Activated T-cell treated with anti-CD3 and anti-CD28 coated beads, Interleukin-2, amount 50 U/mL, for 72 hours (primary cell): ENCODE results near the gene MBD3L5. TPM values are rescaled to one million over a fixed set of nuclear protein-coding genes. Genes with fewer than 3 reads are reported as not detected.
"Not testable (repeated sequence)": the region's sequence is repeated elsewhere in the genome, so short reads cannot be mapped to it uniquely, and the experiment has no call there.

ENCODE experiments used
- ATAC-seq, 2 donors: fragments of 150-1000 bp; cut with Tn5 transposase; replicated peaks in 1 of 2; 2 replicates each; pipeline ENCODE4 v1.10.0; 2021; ENCODE audit warnings: moderate library complexity in 2 of 2, mild to moderate bottlenecking in 1 of 2
- DNase-seq, 2 donors: peaks; one replicate each; pipeline ENCODE4 v3.0.0; 2021 to 2022; ENCODE audit warnings: mixed read lengths in 1 of 2
- H3K27ac Mint-ChIP-seq: one replicate; pipeline ENCODE4 v1.8.0; 2022; ENCODE audit warnings: mild to moderate bottlenecking, moderate library complexity, mixed read lengths
- H3K27me3 Mint-ChIP-seq: one replicate; pipeline ENCODE4 v1.8.0; 2022; ENCODE audit warnings: low read depth, mixed read lengths
- H3K36me3 Mint-ChIP-seq, 2 donors: one replicate each; pipeline ENCODE4 v1.8.0; 2022; ENCODE audit warnings: mixed read lengths in 2 of 2, mild to moderate bottlenecking in 1 of 2; ENCODE audit not compliant: insufficient read depth in 2 of 2
- H3K4me1 Mint-ChIP-seq: one replicate; pipeline ENCODE4 v1.8.0; 2022; ENCODE audit warnings: low read depth, mixed read lengths
- H3K4me3 Mint-ChIP-seq, 2 donors: one replicate each; pipeline ENCODE4 v1.8.0; 2022; ENCODE audit warnings: mild to moderate bottlenecking in 2 of 2, mixed read lengths in 2 of 2, moderate library complexity in 2 of 2
- H3K9me3 Mint-ChIP-seq, 2 donors: one replicate each; pipeline ENCODE4 v1.8.0; 2022; ENCODE audit warnings: mixed read lengths in 2 of 2
- total RNA-seq, 2 donors: library from RNA; stranded (reverse); gene quantifications; one replicate each; pipeline ENCODE4 v1.2.3, GENCODE V29; 2022

The MBD3L5 gene
- total RNA-seq, 2 donors from 2014 or later = not detected

- H3K27me3 Mint-ChIP-seq = no peaks in the 10 kb centered on the region
Observed at GRCh38 chr19:7010722-7011593, 19.4 kb upstream of the MBD3L5 start.

GRCh38 chr19:7013678-7014077 lies 16.7 kb upstream of the MBD3L5 start:
- Mint-ChIP-seq H3K9me3 (peaks cover 1 to 5% of the 10 kb centered on the region in 2 donors), H3K4me1 (peaks cover 56% of the 10 kb centered on the region), H3K27ac (peak overlapping the region; percentile 48), H3K36me3 (peaks cover 1 to 3% of the 10 kb centered on the region in 2 donors), H3K27me3 (no peaks in the 10 kb centered on the region), H3K4me3 (peak overlapping the region; percentile 22 to 41)
- DNase-seq = peak; percentile 37 to 43
- ATAC-seq = peak; percentile 52 to 63

More at GRCh38 chr19:7010722-7011593, 19.4 kb upstream of the MBD3L5 start:
- DNase-seq = peak; percentile 48 to 62
- Mint-ChIP-seq H3K27ac (peak overlapping the region; percentile 71), H3K36me3 (peaks cover 1 to 3% of the 10 kb centered on the region in 2 donors), H3K4me3 (peak overlapping the region; percentile 42 to 56), H3K4me1 (peaks cover 76% of the 10 kb centered on the region), H3K9me3 (peaks cover 1 to 5% of the 10 kb centered on the region in 2 donors)
- ATAC-seq = peak; percentile 87 to 90

- DNase-seq (no peak), ATAC-seq (no peak)
- no peaks in the 10 kb centered on the region for H3K9me3 Mint-ChIP-seq
- no peaks in the 10 kb centered on the region for H3K36me3 Mint-ChIP-seq
- no peaks in the 10 kb centered on the region for H3K27me3 Mint-ChIP-seq
- H3K4me3 Mint-ChIP-seq = no peak overlapping the region
- no peak overlapping the region for H3K27ac Mint-ChIP-seq
- H3K4me1 Mint-ChIP-seq = peaks cover 13% of the 10 kb centered on the region
Observed at GRCh38 chr19:7018828-7019227, 11.6 kb upstream of the MBD3L5 start.

- not testable (repeated sequence) for ATAC-seq, H3K36me3 Mint-ChIP-seq
Observed at GRCh38 chr19:7021331-7021730, 9.0 kb upstream of the MBD3L5 start, which contains the start of gene MBD3L2B. TSS of gene MBD3L2B (minus strand) at chr19:7021431. CDS start at chr19:7021397, 34 bp downstream.

GRCh38 chr19:7028790-7029189 lies 1.6 kb upstream of the MBD3L5 start:
- not testable (repeated sequence) for H3K27me3 Mint-ChIP-seq, H3K27ac Mint-ChIP-seq, ATAC-seq, H3K9me3 Mint-ChIP-seq, H3K36me3 Mint-ChIP-seq, DNase-seq, H3K4me1 Mint-ChIP-seq, H3K4me3 Mint-ChIP-seq

More at GRCh38 chr19:7021331-7021730, 9.0 kb upstream of the MBD3L5 start, which contains the start of gene MBD3L2B:
- H3K9me3 Mint-ChIP-seq, H3K4me3 Mint-ChIP-seq, H3K4me1 Mint-ChIP-seq, DNase-seq, H3K27me3 Mint-ChIP-seq, H3K27ac Mint-ChIP-seq: not testable (repeated sequence)

- H3K27ac Mint-ChIP-seq, ATAC-seq, H3K4me3 Mint-ChIP-seq, DNase-seq, H3K9me3 Mint-ChIP-seq, H3K4me1 Mint-ChIP-seq, H3K36me3 Mint-ChIP-seq, H3K27me3 Mint-ChIP-seq: not testable (repeated sequence)
Observed at GRCh38 chr19:7040079-7040478, 9.7 kb downstream of the MBD3L5 start, which contains the start of gene MBD3L4. TSS of gene MBD3L4 (minus strand) at chr19:7040179. CDS start at chr19:7040144, 35 bp downstream.

GRCh38 chr19:7041563-7041962 lies 11.2 kb downstream of the MBD3L5 start:
- not testable (repeated sequence) for H3K27ac Mint-ChIP-seq, H3K4me3 Mint-ChIP-seq, ATAC-seq, H3K4me1 Mint-ChIP-seq, H3K27me3 Mint-ChIP-seq, H3K9me3 Mint-ChIP-seq, DNase-seq, H3K36me3 Mint-ChIP-seq

- not testable (repeated sequence) for ATAC-seq, H3K9me3 Mint-ChIP-seq, DNase-seq, H3K27me3 Mint-ChIP-seq, H3K27ac Mint-ChIP-seq, H3K4me1 Mint-ChIP-seq, H3K4me3 Mint-ChIP-seq, H3K36me3 Mint-ChIP-seq
Observed at GRCh38 chr19:7049021-7049420, 18.6 kb downstream of the MBD3L5 start, which contains the start of gene MBD3L2. TSS of gene MBD3L2 (plus strand) at chr19:7049321. CDS start at chr19:7049374, 53 bp downstream.

GRCh38 chr19:7051421-7051820 lies 21.0 kb downstream of the MBD3L5 start:
- not testable (repeated sequence) for H3K36me3 Mint-ChIP-seq, H3K27me3 Mint-ChIP-seq, DNase-seq, H3K27ac Mint-ChIP-seq, H3K4me3 Mint-ChIP-seq, ATAC-seq, H3K9me3 Mint-ChIP-seq, H3K4me1 Mint-ChIP-seq

- H3K36me3 Mint-ChIP-seq, H3K4me3 Mint-ChIP-seq, H3K4me1 Mint-ChIP-seq, H3K27ac Mint-ChIP-seq, H3K27me3 Mint-ChIP-seq, H3K9me3 Mint-ChIP-seq, DNase-seq: not testable (repeated sequence)
- ATAC-seq = peak; percentile 33 to 64
Observed at GRCh38 chr19:7052896-7053295, 22.5 kb downstream of the MBD3L5 start.

GRCh38 chr19:7054635-7055368 lies 24.4 kb downstream of the MBD3L5 start:
- not testable (repeated sequence) for H3K4me1 Mint-ChIP-seq, H3K27me3 Mint-ChIP-seq, H3K27ac Mint-ChIP-seq, H3K9me3 Mint-ChIP-seq, H3K4me3 Mint-ChIP-seq, H3K36me3 Mint-ChIP-seq, DNase-seq
- peak; percentile 51 to 57 for ATAC-seq

- not testable (repeated sequence) for H3K4me1 Mint-ChIP-seq, H3K36me3 Mint-ChIP-seq, H3K9me3 Mint-ChIP-seq, H3K27ac Mint-ChIP-seq, H3K27me3 Mint-ChIP-seq, H3K4me3 Mint-ChIP-seq, DNase-seq, ATAC-seq
Observed at GRCh38 chr19:7055679-7056078, 25.3 kb downstream of the MBD3L5 start.

GRCh38 chr19:7056371-7056770 lies 26.0 kb downstream of the MBD3L5 start:
- H3K27ac Mint-ChIP-seq, ATAC-seq, H3K9me3 Mint-ChIP-seq: not testable (repeated sequence)

More at GRCh38 chr19:7056371-7056770, 26.0 kb downstream of the MBD3L5 start:
- H3K4me3 Mint-ChIP-seq, H3K27me3 Mint-ChIP-seq, DNase-seq, H3K36me3 Mint-ChIP-seq, H3K4me1 Mint-ChIP-seq: not testable (repeated sequence)
